Right atrium auricular region (tissue), 2 donors: ENCODE results near the gene TMEM163. TPM values are rescaled to one million over a fixed set of nuclear protein-coding genes. Genes with fewer than 3 reads are reported as not detected.

ENCODE experiments used
- DNase-seq: peaks from one replicate; pipeline ENCODE4 v3.0.0-alpha.2; 2019; ENCODE audit warnings: low spot score
- H3K27ac ChIP-seq, 2 donors: fragments of 200-600 bp; sonication (generic); 1 replicate in 1 of 2; 2 replicates in 1 of 2; pipeline ENCODE4 v1.5.1; 2016 to 2019
- H3K27me3 ChIP-seq, 2 donors: fragments of 200-600 bp; sonication (generic); one replicate each; pipeline versions ENCODE4 v1.5.1 to v1.6.0; 2017 to 2019
- H3K36me3 ChIP-seq: fragments of 200-600 bp; sonication (generic); one replicate; pipeline ENCODE4 v1.5.1; 2016
- H3K4me1 ChIP-seq, 2 donors: fragments of 200-600 bp; sonication (generic); one replicate each; pipeline versions ENCODE4 v1.5.1 to v1.6.0; 2017 to 2019
- H3K4me3 ChIP-seq, 2 donors: fragments of 200-600 bp; sonication (generic); 1 replicate in 1 of 2; 2 replicates in 1 of 2; pipeline ENCODE4 v1.5.1; 2017 to 2019; ENCODE audit warnings: mild to moderate bottlenecking in 1 of 2, moderate library complexity in 1 of 2
- H3K9me3 ChIP-seq, 2 donors: fragments of 200-600 bp; sonication (generic); one replicate each; pipeline ENCODE4 v1.5.1; 2019
- total RNA-seq, 2 donors: library from RNA; depleted of rRNA; stranded (reverse); fragments of >200 nt; gene quantifications; one replicate each; pipeline ENCODE4 v1.1.0, GENCODE V29; 2016
- TF ChIP-seq, protein P1 (sequence below), 2 donors: fragments of 200-600 bp; sonication (generic); IDR thresholded peaks; one replicate each; pipeline ENCODE4 v1.5.1; 2019; ENCODE audit warnings: antibody characterized with exemption in 2 of 2

TMEM163 gene
- total RNA-seq, 2 donors from 2014 or later = 3.1 to 8.9 TPM

DNA sequence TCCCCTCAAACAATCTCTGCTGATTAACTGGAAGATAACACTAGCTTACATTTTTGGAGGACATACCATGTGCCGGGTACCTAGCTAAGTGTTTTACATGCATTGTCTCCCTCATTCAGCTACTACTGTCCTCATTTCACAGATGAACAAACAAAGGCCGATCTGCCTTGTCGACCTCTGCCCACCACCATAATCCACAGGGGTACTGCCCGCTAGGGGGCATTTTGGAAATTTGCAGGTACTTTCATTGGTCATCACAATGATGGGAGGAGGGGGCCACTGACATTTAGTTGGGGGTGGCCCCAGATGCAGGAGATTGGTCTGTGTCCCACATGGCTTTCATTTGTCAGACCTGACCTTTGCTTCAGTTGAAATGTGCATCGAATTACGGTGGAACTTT, 3.9 kb upstream of the TMEM163 start:
- TF ChIP-seq, protein P1, sequence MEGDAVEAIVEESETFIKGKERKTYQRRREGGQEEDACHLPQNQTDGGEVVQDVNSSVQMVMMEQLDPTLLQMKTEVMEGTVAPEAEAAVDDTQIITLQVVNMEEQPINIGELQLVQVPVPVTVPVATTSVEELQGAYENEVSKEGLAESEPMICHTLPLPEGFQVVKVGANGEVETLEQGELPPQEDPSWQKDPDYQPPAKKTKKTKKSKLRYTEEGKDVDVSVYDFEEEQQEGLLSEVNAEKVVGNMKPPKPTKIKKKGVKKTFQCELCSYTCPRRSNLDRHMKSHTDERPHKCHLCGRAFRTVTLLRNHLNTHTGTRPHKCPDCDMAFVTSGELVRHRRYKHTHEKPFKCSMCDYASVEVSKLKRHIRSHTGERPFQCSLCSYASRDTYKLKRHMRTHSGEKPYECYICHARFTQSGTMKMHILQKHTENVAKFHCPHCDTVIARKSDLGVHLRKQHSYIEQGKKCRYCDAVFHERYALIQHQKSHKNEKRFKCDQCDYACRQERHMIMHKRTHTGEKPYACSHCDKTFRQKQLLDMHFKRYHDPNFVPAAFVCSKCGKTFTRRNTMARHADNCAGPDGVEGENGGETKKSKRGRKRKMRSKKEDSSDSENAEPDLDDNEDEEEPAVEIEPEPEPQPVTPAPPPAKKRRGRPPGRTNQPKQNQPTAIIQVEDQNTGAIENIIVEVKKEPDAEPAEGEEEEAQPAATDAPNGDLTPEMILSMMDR (IDR thresholded peaks at IDR 0.05) = no peak
- H3K27ac ChIP-seq = no peak overlapping the region
- peaks cover 0 to 10% of the 10 kb centered on the region in 2 donors for H3K4me1 ChIP-seq
- DNase-seq = no peak
- H3K9me3 ChIP-seq = no peaks in the 10 kb centered on the region
- no peak overlapping the region for H3K4me3 ChIP-seq
- H3K36me3 ChIP-seq = no peaks in the 10 kb centered on the region
- H3K27me3 ChIP-seq = no peaks in the 10 kb centered on the region

DNA sequence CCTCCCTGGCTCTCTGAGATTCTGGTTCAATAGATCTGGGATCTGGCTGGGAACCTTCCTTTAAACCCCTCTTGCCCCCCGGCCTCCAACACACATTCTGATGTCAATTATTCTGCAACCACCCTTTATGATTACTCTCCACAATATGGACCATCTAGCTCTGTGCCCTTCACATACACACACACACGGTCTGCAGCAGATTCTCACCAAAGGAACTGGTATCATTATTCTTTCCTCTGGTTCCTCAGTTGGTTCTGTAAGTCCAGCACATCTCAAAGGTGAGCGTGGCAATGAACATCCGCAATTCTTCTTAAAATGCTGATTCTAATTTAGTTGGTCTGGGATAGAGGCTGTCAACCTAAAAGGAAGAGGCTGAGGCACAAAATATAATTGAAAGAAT, 2.8 kb upstream of the TMEM163 start:
- Histone ChIP-seq H3K27ac (no peak overlapping the region), H3K36me3 (no peaks in the 10 kb centered on the region), H3K27me3 (peaks cover 0 to 8% of the 10 kb centered on the region in 2 donors), H3K9me3 (no peaks in the 10 kb centered on the region), H3K4me1 (peaks cover 0 to 18% of the 10 kb centered on the region in 2 donors), H3K4me3 (no peak overlapping the region)
- TF ChIP-seq, protein P1 (IDR thresholded peaks at IDR 0.05) = no peak
- DNase-seq = no peak

DNA sequence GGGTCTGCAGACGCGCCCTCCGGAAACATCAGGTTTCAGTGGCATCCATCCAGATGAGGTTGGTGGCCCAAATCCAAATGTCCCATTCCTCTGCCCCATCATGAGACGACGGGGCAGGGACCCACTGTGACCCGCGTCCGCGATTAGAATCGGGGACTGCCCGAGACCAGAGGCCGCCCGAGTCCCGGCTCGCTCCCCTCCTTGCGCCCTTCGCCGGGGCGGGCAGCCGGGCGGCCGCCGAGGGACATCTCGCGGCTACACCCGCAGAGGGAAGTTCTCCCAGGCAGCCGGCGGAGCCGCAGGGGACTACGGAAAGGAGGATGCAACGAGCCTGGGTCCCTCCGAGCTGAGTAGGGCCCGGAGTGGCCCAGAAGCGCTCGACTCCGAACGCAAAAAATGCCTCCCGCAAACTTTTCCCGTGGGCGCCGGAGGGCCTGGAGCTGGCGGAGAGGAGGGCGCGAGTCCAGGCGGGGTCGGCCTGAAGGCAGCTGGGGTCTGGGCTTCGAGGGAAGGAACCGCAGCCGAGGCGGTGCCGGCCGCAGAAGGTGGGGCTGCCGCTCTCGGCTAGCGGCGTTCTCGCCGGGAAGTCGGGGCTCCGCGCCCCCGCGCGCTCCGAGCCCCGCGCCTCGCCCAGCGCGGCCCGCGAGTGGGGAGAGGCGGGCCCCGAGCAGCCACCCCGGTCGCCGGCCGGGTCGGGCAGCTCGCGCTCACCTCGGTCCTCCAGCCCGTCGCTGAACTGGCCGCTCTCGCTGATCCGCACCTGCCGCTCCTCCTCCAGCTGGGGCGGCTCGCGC, 580 bp downstream of the TMEM163 start:
- Histone ChIP-seq H3K4me3 (peak overlapping the region; percentile 47 to 60), H3K27ac (peak overlapping the region in 1 of 2 donors; percentile 36), H3K9me3 (no peaks in the 10 kb centered on the region), H3K27me3 (peaks cover 0 to 8% of the 10 kb centered on the region in 2 donors), H3K4me1 (peaks cover 0 to 18% of the 10 kb centered on the region in 2 donors), H3K36me3 (no peaks in the 10 kb centered on the region)
- no peak for DNase-seq
- TF ChIP-seq, protein P1 (IDR thresholded peaks at IDR 0.05) = no peak

DNA sequence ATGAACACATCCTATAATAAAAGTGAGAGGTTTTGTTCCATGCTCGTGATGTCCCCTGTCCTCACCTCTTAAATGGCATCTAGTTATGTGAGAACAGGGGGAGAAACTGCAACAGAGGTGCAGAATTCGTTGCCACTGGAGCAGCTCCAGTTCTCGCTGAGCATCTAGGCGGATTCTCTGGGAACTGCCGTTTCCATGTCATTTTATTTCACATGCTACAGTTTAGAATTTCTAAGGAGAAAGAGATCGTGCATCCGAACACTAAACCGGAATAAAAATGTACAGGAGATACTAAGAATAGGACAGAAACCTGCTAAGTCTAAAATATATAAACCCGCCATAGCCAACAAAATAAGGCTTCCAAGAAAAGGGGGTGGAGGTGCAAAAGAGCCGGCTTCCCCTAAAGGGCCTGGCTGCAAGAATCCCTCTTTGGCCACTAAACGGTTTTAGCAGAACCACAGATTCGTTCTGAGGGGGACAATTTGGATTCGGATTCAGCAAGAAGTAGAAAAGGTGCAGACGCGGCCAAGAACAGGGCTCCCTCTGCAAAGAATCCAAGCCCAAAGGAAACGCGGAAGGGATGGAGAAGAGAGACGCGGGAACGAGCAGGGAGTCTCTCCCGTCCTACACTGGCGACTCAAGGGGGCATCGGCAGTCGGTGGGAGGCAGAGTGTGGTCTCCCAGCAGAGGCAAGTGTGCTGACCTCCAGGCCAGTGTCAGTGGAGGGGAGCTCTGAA, 1.3 kb downstream of the TMEM163 start:
- Histone ChIP-seq H3K36me3 (no peaks in the 10 kb centered on the region), H3K4me3 (peak overlapping the region; percentile 47 to 60), H3K4me1 (peaks cover 0 to 18% of the 10 kb centered on the region in 2 donors), H3K9me3 (no peaks in the 10 kb centered on the region), H3K27me3 (peaks cover 0 to 8% of the 10 kb centered on the region in 2 donors), H3K27ac (no peak overlapping the region)
- no peak for DNase-seq
- TF ChIP-seq, protein P1 (IDR thresholded peaks at IDR 0.05) = no peak

DNA sequence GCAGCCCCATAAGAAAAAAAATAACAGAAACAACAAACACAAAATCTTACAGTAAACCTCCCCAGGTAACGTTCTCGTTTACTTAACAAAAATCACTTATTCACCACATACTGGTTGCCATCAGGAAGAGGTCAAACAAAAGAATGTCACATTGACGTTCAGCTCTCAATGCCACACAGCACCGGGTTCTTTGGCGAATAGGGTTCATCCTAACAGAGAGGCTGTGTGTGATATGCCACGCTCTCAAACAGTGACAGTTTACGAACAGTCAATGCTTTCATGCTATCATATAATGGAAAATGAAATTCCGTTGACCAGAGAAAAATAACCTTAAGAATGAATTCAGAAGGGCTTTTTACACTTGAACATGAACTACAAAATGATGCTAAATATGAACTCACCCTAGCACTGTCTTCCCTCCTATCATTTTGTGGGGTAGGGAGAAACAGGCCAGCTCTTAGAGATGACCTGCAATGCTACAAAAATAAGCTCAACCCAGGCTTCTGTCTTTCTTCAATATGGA, 2.0 kb downstream of the TMEM163 start:
- no peak overlapping the region for H3K27ac ChIP-seq
- H3K27me3 ChIP-seq = peaks cover 0 to 8% of the 10 kb centered on the region in 2 donors
- H3K4me1 ChIP-seq = peaks cover 0 to 18% of the 10 kb centered on the region in 2 donors
- H3K36me3 ChIP-seq = no peaks in the 10 kb centered on the region
- no peaks in the 10 kb centered on the region for H3K9me3 ChIP-seq
- no peak for DNase-seq
- TF ChIP-seq, protein P1 (IDR thresholded peaks at IDR 0.05) = no peak
- no peak overlapping the region for H3K4me3 ChIP-seq
